ENCODE data around the gene PLEKHM2. TPM values are rescaled to one million over a fixed set of nuclear protein-coding genes. Genes with fewer than 3 reads are reported as not detected.

The PLEKHM2 gene
- total RNA-seq, 1 donor from 2014 or later: 60.6 TPM

DNA sequence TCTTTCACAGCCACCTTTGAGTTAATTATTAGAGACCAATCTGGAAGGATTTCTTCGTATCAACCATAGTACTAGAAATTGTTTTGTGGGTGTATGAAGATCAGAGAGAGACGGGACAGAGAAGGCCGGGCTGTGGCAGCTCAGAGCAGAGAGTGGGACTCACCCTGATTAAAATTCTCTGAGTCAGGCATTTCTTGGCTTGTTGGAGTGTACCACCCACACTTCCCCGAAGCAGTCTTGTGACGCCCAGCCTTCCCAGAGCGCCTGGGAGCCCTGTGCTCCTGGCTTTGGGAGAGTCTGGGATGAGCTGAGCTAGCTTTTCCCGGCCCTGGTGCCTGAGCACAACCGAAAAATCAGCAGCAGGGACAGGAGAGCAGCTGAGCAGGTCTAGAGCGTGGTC, 19.4 kb downstream of the PLEKHM2 start:
- Mint-ChIP-seq H3K27me3 (ENCODE audit: low read depth) (no peaks in the 10 kb centered on the region), H3K36me3 (peaks cover 10% of the 10 kb centered on the region), H3K27ac (peak overlapping the region; percentile 88), H3K9me3 (no peaks in the 10 kb centered on the region), H3K4me3 (no peak overlapping the region), H3K4me1 (peaks cover 17% of the 10 kb centered on the region)
- TF ChIP-seq CTCF (IDR thresholded peaks at IDR 0.05; ENCODE audit: unreplicated experiment): no peak
- no peak for DNase-seq (ENCODE audit: low spot score in 2 of 2, unreplicated experiment in 2 of 2)

GRCh38 chr1:15704526-15705183, 20.5 kb downstream of the PLEKHM2 start:
- Mint-ChIP-seq H3K4me1 (peaks cover 17% of the 10 kb centered on the region), H3K9me3 (no peaks in the 10 kb centered on the region), H3K4me3 (no peak overlapping the region), H3K36me3 (peaks cover 10% of the 10 kb centered on the region), H3K27ac (peak overlapping the region; percentile 88), H3K27me3 (ENCODE audit: low read depth) (no peaks in the 10 kb centered on the region)
- TF ChIP-seq CTCF (IDR thresholded peaks at IDR 0.05; ENCODE audit: unreplicated experiment): no peak
- DNase-seq (ENCODE audit: low spot score in 2 of 2, unreplicated experiment in 2 of 2): no peak

- Mint-ChIP-seq H3K27ac (no peak overlapping the region), H3K36me3 (peaks cover 10% of the 10 kb centered on the region), H3K4me3 (no peak overlapping the region), H3K4me1 (peaks cover 17% of the 10 kb centered on the region), H3K9me3 (no peaks in the 10 kb centered on the region), H3K27me3 (ENCODE audit: low read depth) (no peaks in the 10 kb centered on the region)
- DNase-seq (ENCODE audit: low spot score in 2 of 2, unreplicated experiment in 2 of 2): no peak
- no peak for TF ChIP-seq CTCF (IDR thresholded peaks at IDR 0.05; ENCODE audit: unreplicated experiment)
These were observed 21.1 kb downstream of the PLEKHM2 start for GRCh38 chr1:15705184-15705566.

- no peak overlapping the region for H3K27ac Mint-ChIP-seq
These were observed 22.6 kb downstream of the PLEKHM2 start for GRCh38 chr1:15706751-15707150.

GRCh38 chr1:15707239-15707925, 23.3 kb downstream of the PLEKHM2 start:
- Mint-ChIP-seq H3K9me3 (no peaks in the 10 kb centered on the region), H3K36me3 (peaks cover 8% of the 10 kb centered on the region), H3K4me3 (no peak overlapping the region), H3K27ac (no peak overlapping the region), H3K27me3 (ENCODE audit: low read depth) (no peaks in the 10 kb centered on the region), H3K4me1 (peaks cover 13% of the 10 kb centered on the region)
- no peak for DNase-seq (ENCODE audit: low spot score in 2 of 2, unreplicated experiment in 2 of 2)
- no peak for TF ChIP-seq CTCF (IDR thresholded peaks at IDR 0.05; ENCODE audit: unreplicated experiment)

More at GRCh38 chr1:15706751-15707150, 22.6 kb downstream of the PLEKHM2 start:
- no peaks in the 10 kb centered on the region for H3K9me3 Mint-ChIP-seq
- H3K36me3 Mint-ChIP-seq: peaks cover 10% of the 10 kb centered on the region
- no peak overlapping the region for H3K4me3 Mint-ChIP-seq
- H3K27me3 Mint-ChIP-seq (ENCODE audit: low read depth): no peaks in the 10 kb centered on the region
- H3K4me1 Mint-ChIP-seq: peaks cover 13% of the 10 kb centered on the region
- TF ChIP-seq CTCF (IDR thresholded peaks at IDR 0.05; ENCODE audit: unreplicated experiment): no peak
- no peak for DNase-seq (ENCODE audit: low spot score in 2 of 2, unreplicated experiment in 2 of 2)
